ENCODE measurements around the gene PRELP.
"Not testable (repeated sequence)": the region's sequence is repeated elsewhere in the genome, so short reads cannot be mapped to it uniquely, and the experiment has no call there.

The PRELP gene

DNA sequence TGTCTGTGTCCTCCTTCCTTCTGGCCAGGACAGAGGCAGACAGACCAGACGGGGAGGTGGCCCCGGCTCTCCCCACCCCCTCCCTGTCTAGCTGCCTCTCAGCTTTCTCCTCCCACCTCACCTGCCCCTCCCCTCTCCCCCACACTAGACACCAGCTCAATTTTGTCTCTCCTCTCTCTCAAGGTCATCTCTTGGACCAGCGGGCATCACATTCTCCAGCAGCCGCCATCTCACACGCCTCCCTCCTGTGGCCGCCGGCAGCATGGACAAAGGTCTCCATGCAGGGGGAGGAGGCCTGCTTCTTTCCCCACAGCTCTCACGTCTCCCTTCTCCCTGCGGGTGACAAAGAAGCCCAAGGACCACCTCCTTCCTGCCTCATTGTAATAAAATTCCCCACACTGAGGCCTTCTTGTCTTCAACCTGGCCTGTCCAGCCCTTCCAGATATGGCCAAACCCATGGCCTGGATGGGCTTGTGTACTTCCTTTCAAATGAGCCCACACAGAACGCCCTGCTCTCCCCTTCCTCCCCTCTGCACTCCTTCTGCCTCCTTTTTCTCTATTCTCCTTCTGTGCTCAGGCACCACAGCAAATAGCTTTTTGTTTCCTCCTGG lies 33.0 kb downstream of the PRELP start:
- no peak for DNase-seq

DNA sequence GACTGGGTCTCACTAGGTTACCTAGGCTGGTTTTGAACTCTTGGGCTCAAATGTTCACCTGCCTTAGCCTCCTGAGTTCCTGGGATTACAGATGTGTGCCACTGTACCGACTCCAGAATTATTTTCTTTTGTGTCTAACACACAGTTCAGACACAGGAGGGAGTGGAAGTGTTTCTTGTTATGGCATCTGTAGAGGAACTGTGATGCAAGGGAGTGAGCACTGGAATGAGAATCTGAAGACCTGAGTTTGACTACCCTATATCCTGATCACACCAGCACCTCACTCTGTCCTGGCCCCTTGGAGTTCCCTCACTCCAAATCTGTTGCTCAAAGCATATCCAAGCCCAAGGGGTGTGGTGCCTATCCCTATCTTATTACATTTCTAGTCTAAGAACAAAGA lies 33.5 kb downstream of the PRELP start:
- DNase-seq, result no peak

DNA sequence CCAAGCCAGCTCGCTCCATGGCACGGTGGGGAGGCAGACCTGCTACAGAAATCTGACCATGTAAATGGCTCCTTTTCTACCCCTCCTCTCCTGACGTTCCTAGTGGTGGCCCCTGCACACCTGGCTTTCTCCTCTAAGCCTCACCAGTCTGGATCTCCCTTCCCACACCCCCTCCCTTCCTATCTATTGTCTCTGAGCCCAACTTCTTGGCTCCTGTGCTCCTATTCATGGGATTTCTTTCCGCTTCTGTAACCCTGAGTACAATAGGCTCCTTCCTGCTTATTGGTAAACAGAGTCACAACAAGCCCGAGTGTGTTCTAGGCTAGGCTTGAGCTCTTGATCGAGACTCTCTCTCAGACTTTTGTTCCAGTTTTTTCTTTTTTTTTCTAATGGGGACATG lies 35.9 kb downstream of the PRELP start:
- no peak for DNase-seq

DNA sequence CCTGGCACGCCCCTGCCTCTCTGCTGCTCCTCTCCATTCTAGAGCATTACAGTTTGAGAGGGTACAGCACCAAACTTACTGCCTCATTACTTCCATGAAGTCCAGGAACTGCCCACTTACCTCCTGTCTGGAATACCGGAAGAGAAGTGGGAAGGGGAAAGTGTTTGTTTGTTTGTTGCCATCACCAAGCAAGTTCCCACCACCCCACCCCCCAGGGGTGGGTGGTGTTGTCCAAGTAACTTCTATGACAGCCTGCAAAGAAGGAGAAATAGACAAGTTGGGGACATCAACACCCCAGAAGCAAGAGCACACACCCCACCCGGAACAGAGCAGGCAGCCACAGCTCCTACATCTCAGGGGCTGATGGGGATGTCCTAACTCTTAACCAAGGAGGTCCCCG lies 36.3 kb downstream of the PRELP start:
- DNase-seq, result no peak

DNA sequence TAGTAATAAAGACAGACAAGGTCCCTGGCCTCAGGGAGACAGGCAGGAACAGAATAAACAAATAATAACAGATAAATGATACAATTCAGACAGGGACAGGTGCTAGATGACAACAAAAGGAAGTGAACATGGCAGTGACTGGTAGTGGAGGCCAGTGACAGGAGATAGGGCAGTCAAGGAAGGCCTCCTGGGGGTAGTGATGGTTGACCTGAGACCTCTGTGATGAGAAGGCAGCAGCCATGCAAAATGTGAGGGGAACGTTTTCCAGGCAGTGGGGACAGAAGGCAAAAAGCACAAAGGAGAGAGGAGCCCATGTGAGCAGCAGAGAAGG lies 36.9 kb downstream of the PRELP start:
- DNase-seq, result no peak

DNA sequence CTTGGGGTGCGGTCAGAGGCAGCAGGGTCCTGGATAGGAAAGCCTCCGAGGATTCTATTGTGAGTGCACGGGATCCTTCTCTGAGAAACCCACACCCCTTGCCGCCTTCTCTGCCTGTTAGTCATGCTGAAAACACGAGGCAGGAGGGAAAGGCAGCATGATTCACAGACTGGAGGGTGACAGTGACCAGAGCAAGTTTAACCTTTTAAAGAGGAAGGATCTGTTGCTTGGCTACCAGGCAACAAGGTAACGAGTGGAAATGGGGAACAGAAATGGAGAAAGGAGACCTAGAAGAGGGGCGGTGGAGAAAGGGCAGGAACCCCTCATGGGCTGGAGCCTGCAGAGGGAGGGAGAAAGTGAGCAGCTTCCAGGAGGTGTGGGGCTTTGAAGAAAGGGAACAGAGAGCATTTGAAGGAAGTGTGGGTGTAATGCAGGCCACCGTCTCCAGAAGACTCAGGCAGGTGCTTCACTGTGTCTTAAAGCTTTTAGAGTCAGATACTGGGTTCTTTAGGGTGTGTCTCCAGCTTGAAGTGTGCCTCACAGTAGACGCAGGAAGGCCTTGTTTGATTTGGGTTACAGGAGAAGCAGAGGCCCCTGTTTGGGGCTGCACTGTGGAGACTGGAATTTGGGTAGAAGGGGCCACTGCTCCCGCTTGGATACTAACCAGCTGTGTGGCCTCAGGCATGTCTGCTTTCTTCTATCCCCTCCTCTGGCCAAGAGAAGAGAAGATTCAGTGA lies 37.4 kb downstream of the PRELP start:
- peak; percentile 42 for DNase-seq

DNA sequence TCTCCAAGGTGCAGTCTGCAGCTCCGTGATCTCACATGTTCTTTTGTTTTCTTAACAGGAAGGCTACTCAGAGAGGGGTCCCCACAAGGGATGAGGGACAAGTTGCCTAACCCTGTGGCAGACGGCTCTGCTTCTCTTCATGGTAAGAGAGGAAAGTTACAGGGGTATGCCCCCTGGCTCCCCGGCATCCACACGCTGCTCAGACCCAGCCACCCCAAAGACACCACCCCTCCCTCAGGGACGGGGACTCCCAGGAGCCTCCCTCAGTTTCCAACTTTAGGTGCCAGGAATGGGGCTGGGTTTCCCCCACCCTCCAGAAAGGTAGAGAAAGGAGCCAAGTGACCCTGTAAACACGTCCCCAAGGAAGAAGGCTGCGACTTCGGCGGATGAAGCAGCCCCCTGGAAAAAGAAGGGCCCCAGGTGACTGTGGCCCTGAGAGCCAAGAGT lies 38.0 kb downstream of the PRELP start:
- DNase-seq, result no peak

DNA sequence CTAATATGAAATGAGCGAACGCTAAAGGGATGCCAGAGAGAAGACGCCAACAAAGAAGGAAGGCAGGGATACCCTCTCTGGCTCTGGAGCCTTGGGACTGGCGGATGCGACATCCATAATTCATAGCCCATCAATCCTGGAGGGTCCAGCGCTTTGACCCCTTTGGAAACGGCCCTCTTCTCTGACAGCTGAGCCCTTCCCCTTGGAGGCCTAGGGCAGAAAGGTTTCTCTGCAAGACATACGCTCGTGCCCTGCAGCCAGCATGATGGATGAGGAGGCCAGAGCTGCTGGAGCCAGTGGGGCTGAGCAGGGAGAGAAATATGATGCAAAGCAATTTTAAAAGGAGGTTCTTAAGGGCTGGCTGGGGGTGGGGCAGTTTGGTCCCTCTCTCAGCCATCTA lies 40.6 kb downstream of the PRELP start:
- DNase-seq, result no peak

DNA sequence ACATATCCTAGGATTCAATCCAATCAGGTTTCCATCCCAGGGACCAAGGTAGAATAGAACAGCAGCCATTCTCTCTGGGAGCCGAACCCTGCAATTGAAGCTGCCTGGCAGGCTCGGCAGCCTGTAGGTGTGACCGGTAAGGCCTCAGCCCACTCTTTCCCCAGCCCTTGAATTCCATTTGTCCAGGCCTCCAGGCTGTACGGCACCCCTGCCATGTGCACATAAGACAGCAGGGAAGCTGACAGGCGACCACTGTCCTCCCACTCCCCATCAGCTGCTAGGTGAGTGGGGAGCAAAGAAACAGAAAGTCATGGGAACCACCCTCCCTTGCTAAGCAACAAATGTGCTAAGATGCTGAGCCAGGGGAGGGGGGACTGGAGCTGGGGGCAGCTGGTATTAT lies 41.3 kb downstream of the PRELP start:
- DNase-seq, result no peak

DNA sequence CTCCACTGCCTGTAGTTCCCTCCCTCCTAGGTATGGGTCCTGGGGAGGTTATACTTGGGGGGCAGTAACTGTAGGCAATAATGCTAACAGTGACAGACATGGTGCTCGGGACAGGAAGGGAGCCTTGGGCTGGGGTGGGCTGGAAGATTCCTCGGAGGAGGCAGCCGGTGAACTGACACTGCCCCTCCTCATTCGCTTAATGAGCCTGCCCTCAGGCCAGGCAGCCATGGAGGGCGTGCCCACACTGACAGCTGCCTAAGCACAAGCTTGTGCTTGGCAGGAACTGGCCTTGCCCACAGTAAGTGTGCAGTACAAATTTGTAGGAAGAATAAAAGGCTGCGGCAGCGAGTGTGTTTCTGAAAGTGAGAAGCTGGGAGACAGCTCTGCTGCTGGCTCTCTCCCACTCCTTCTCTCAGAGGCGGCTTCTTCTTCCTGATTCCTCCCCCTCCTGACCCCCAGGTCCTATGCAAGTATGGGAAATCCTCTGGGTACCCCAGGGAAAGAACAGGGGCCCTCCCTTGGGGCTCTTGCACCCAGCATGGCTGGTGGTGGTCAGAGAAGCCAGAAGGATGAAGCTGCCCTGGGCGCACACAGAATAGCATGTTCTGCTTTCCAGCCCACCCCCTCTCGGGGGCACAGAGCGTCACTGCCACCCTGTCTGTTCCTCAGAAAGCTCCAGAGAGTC lies 42.0 kb downstream of the PRELP start:
- DNase-seq, result no peak

DNA sequence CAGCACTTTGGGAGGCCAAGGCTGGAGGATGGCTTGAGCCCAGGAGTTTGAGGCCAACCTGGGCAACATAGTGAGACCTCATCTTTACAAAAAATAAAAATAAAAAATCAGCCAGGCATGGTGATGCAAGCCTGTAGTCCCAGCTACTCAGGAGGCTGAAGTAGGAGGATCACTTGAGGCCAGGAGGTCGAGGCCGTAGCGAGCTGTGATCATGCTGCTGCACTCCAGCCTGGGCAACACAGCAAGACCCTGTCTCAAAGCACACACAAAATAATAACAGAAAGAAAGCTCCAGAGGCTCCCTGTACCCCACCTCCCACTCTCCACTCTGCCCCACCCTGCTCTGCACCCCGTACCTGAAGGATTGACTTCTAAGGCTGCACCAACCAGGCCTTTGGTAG lies 42.5 kb downstream of the PRELP start:
- not testable (repeated sequence) for DNase-seq

DNA sequence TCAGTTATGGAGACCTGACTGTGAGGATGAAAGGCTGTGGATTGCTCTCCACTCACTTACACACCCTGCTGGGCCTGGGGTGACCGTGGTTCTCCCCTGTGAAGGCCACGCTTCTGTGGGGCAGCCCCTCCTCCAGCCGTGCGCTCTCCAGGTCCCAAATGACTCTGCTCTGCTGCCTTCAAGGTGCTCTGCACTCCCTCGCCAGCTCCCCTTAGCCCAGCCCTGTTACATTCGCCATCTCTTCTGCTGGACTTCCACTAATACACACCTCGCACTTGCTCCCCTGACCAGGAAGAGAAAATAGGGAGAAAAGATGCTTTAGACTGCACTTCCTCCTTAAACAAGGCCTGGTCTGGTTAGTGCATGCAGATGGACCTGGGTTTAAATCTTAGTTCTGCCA lies 42.9 kb downstream of the PRELP start:
- DNase-seq, result no peak

DNA sequence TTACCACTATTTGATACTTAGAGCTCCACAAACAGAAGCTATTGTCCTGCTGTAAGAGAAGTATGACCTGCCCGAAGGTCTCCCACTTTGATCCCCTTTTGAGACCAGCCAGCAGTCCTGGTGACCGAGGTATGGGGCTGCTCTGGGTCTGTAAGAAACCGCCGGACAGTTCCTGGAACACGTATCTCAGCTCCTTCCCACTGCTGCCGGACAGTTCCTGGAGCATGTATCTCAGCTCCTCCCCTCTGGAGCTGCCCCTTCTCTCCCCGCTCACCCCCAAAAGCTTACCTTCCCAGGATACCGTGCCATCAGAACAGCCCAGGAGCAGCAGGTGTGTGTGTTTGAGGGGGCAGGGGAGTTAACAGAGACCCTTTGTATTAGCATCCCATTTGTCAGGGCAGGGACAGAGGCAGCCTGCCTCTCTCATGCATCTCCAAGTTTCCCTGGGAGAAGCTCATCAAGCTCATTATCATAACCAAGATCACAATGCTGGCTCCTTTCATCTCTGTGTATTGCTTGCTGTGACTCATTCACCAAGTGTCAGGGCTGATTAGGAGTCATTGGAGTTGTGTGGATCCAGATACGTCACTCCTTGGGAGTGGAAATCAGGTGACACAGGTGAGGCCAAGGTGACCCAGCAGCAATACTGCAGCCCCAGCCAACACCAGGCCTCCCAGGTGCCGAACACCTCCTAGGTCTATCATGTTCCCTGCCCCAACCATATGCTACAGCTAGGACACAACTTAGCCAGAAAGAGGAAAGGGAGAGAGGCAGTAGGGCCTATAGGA lies 43.6 kb downstream of the PRELP start:
- no peak for DNase-seq

DNA sequence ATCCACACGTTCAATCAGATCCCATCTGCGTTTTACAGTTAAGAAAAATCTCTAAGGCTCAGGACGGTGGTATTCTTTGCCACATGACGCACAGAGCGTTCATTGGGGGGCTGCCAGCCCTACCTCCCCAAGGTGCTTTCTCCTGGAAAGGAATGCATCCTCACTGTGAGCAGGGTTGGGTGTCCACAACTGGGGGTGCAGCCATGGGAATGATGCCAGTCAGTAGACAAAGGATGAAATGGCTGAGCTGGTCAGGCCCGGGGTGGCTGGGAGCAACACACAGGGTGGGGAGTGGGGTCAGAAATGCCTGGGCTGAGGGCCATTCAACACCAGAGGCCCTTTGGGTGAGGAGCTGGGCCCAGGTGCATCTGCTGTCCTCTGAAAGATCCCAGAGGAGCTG lies 44.3 kb downstream of the PRELP start:
- DNase-seq, result no peak

DNA sequence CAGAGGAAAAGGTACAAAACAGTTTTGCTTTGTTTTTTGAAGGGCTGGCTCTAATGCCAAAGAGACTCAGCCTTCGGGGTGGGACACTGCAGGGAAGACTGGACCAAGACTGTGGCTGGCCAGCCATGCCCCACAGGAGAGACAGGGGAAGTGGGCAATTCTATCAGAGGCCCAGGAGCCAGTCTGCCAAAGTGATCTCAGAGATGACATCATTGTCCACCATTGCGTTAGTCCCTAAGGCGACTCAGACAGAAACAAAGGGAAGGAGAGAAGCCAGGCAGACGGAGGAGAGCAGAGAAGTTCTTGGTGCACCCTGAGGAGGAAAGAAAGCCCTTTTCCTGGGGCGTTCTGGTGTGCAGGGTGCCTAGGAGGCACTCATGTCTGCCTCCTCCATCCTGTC lies 44.7 kb downstream of the PRELP start:
- no peak for DNase-seq

DNA sequence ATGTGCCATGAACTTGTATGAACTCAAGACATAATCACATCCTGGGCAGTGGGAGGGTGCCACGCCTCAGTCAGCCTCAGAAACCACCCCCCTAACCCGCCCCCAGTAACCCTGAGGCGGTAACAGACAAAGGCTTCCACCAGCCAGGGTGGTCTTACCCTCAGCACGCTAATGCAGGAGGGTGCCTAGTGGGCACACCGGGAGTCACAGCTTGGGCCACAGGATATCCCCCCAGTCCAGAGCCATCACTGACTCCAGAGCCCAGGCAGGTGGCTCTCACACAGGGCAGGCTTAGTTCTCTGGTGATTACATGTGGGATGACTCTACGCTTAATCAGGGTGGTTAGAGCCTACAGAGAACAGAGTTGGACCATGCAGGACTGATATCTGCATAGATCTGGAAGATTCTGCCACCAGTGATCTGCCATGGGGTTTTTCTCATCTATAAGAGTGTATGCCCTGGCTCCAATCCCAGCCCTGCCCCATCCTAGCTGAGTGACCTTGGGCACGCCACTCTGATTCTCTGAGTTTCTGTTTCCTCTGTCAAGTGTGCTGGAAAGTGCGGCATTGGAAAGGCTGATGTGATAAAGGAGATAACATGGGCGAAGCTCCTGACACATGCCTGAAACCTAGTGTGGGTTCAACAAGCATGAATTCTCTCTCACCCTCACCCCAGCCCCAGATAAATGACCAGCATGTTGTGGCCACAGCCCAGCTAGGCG lies 45.6 kb downstream of the PRELP start:
- DNase-seq, result no peak

DNA sequence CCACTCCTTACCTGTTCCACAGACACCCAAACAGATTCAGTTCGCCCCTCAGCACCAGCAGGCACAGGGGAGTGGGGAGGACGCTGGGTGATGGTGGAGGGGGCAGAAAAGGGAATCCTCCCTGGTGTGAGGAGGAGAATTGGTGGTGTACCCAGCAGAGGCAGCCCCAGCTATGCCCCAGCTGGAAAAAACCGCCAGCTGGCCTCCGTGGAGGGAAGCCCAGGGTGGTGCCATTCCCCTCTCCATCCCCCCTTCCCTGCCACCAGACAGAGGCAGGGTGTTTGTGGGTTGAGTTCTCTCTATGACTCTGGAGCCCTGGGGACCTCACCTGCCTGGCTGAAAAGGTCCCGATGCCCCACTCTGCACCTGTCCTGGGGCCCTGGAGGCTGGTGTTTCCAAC lies 46.2 kb downstream of the PRELP start:
- no peak for DNase-seq

DNA sequence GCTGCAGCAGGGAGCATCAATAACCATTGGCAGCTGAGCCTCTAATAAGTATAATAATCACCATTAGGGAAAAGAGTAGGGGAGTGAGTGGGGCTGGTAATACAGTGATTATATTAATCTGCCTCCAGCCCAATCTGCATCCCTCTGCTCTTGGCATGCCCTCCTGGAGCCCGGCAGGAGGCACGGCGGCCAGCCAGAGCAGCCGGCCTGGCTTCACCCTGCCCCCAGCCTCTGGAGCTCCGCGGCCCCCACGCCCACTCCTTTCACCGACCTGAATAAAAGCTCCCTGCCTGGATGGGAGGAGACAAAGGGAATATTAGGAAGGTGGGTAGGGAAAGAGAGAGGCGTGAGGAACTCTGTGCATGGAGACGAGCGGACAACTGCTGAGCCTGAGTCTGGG lies 46.6 kb downstream of the PRELP start:
- DNase-seq, result no peak

DNA sequence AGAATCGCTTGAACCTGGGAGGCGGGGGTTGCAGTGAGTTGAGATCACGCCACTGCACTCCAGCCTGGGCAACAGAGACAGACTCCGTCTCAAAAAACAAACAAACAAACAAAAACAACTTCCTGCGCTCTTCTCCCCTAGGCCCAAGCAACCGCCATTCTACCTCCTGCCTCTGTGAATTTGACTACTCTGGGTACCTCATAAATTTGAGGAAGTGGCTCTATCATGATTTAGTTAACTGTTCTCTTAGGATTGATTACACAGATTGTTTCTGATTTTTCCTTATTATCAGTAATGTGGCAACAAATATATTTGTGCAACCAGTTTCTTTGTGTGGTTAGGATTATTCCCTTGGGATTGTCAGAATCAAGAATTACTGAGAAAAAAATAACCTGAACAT lies 48.1 kb downstream of the PRELP start:
- no peak for DNase-seq

DNA sequence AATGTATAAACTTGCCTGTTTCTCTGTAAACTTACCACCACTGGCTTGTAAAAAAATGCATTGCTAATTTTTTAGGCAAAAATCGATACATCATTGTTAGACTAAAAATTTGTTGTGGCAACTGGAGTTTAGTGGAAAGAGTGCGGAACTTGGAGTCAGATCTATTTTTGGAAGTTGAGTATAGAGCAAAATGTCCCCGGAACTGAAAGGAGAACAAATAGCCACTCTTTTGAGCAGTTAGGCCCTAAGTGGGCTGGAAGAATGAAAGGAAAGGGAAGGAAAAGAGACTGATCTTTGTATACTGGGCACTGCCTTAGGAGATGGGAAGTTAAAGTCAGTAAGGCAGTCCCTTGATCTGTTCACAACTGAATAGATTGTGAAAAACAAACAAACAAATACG lies 48.5 kb downstream of the PRELP start:
- DNase-seq, result no peak

DNA sequence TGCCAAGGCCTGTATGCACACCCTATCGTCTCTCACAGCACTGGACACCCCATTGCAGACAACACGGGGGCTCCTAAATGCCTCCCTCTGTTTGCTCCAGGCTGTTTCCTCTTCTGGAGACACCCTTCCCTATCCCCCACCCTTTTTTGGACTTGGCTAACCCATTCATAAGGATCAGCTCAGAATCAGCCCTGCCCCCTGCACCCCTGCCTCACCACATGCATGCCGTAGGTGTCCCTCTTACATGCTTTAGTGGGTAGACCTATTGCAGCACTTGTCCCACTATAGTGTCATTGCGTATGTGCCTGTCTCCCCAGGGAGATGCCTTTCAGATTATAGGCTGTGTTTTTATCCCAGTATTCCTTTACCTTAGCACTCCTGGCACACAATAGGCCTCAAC lies 49.2 kb downstream of the PRELP start:
- no peak for DNase-seq

DNA sequence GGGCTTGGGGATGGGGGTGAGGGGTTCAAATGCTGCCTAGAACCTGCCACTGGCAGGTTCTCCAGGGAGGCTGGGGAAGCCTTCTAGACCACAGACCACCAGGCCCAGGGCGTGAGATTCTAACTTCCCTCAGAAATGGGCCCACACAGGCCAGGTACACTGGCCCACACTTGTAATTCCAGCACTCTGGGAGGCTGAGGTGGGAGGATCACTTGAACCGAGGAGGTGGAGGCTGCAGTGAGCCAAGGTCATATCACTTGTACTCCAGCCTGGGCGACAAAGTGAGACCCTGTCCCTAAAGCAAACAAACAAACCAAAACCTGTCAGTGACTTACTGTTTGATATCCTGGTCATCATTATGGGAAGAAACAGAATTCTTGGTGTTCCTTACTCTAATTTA lies 50.1 kb downstream of the PRELP start:
- DNase-seq, result no peak

DNA sequence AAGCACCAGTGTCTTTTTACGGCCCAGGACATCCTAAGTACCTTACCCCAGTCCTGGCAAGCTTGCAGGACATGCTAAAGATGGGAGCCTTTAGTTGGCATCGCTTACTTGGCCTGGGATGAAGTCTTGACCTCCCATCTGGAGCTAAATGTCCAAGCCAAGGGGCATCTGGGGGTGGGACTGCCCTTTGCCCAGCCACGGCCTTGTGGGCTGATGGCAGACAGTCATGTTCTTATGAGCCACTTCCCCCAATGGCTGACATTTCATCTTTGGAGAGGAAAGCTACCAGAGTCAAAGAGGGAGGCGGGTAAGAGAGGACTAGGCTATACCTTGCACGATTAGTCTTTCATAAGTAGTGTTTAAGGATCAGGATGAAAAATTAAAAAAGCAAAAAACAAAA lies 50.5 kb downstream of the PRELP start:
- DNase-seq, result no peak

Data from right hindlimb (tissue), 1 donor.